GM12801 (cell line): ENCODE data around the gene ASB8.

Experiments used
- TF ChIP-seq, protein P1 (sequence below): IDR thresholded peaks from one replicate; pipeline ENCODE4 v1.5.1; 2011; ENCODE audit warnings: control low read depth; ENCODE audit not compliant: insufficient read length; ENCODE audit errors: extremely low read depth

Gene ASB8

GRCh38 chr12:48106681-48107613, 50.4 kb downstream of the ASB8 start:
- TF ChIP-seq, protein P1, sequence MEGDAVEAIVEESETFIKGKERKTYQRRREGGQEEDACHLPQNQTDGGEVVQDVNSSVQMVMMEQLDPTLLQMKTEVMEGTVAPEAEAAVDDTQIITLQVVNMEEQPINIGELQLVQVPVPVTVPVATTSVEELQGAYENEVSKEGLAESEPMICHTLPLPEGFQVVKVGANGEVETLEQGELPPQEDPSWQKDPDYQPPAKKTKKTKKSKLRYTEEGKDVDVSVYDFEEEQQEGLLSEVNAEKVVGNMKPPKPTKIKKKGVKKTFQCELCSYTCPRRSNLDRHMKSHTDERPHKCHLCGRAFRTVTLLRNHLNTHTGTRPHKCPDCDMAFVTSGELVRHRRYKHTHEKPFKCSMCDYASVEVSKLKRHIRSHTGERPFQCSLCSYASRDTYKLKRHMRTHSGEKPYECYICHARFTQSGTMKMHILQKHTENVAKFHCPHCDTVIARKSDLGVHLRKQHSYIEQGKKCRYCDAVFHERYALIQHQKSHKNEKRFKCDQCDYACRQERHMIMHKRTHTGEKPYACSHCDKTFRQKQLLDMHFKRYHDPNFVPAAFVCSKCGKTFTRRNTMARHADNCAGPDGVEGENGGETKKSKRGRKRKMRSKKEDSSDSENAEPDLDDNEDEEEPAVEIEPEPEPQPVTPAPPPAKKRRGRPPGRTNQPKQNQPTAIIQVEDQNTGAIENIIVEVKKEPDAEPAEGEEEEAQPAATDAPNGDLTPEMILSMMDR = no peak

- TF ChIP-seq, protein P1 = no peak
Observed at GRCh38 chr12:48105867-48106680, 51.2 kb downstream of the ASB8 start, which contains the start of gene SENP1. TSS of gene SENP1 (minus strand) at chr12:48106079. CDS start at chr12:48101472, 4,607 bp downstream.

DNA sequence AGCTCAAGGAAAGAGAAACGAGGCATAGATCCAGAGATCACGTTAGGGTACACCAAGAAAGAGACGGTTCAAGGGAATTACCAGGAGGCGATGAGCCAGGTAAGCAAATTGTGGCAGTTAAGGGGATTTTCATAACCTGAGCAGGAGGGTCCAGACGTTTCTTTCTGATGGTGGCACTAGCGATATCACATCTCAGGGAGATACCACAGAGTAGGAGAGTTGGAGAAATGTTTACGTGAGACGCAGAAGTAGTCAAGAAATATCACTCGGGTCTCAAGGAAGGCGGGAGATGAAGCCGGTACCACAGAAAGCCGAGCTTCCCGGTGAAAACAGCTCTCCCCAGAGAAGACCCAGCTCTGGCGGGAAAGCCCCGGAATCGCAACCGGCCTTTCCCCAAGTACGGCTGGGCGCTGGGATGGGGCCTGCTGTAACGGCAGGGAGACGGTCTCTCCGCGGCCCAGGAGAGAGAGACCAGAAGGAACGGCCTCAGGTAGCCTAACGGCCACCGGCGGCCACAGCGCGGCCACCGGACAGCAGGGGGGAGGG, 51.9 kb downstream of the ASB8 start:
- TF ChIP-seq, protein P1 = no peak

DNA sequence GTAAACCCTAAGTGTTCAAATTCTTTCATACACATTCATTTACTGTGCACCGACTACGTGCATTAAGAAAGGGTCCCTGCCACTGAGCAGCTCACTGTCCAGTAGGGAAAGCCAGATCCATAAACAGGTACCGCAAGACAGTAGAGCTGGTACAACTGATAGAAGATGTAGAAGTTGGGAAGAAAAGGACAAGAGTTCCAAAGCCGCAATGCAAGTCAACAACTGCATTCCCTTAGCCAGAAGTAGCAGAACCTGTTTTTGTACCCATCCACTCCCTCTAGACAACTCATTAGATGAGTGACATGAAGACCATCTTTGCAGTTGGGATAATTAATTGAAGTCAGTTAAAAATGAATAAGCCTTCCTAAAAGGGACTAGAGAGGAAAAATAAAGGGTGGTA, 52.8 kb downstream of the ASB8 start:
- TF ChIP-seq, protein P1 = no peak
